HEK293 (cell line): Measurements from ENCODE around the gene GMCL1.

Experiments
- CTCF ChIA-PET: fragments of 350-600 bp; formaldehyde crosslinking; extraction: SDS; loops from one replicate; lab custom pipeline; 2021; ENCODE audit warnings: antibody characterized with exemption; lab: Yijun Ruan, JAX
- POLR2A ChIA-PET: fragments of 300-600 bp; formaldehyde crosslinking; extraction: SDS; loops from one replicate; lab custom pipeline; 2020; ENCODE audit warnings: antibody characterized with exemption, inconsistent platforms; lab: Yijun Ruan, JAX
- H3K27ac ChIP-seq: fragments of 200-500 bp; sonication (Bioruptor generic); 2 replicates; pipeline ENCODE4 v1.5.1; 2014; ENCODE audit warnings: low read depth, low read length, control low read depth, inconsistent platforms; ENCODE audit errors: extremely low read depth
- H3K36me3 ChIP-seq, 2 experiments: fragments of 200-500 bp in 1 of 2; sonication (Bioruptor generic) in 1 of 2; 1 replicate in 1 of 2; 2 replicates in 1 of 2; pipeline ENCODE4 v1.5.1; 2014 to 2017; ENCODE audit warnings: inconsistent platforms in 2 of 2, low read length in 2 of 2; ENCODE audit not compliant: control insufficient read depth in 2 of 2, insufficient read depth in 1 of 2
- H3K4me1 ChIP-seq: fragments of 200-500 bp; sonication (Bioruptor generic); 2 replicates; pipeline ENCODE4 v1.5.1; 2014; ENCODE audit warnings: mild to moderate bottlenecking, low read length, inconsistent platforms; ENCODE audit not compliant: control insufficient read depth, insufficient read depth
- H3K4me3 ChIP-seq: 2 replicates; pipeline ENCODE4 v1.5.1; 2011; ENCODE audit warnings: low read depth, mild to moderate bottlenecking, control low read depth, low read length, moderate library complexity
- H3K9me3 ChIP-seq: fragments of 200-500 bp; sonication (Bioruptor generic); 2 replicates; pipeline ENCODE4 v1.5.1; 2014; ENCODE audit warnings: low read depth, low read length, inconsistent platforms; ENCODE audit not compliant: control insufficient read depth, insufficient read depth
- EGR2 ChIP-seq: fragments of 450-650 bp; formaldehyde crosslinking; IDR thresholded peaks from 2 replicates; pipeline ENCODE4 v1.5.1; 2016; ENCODE audit warnings: low read depth, missing biosample characterization, missing genetic modification characterization
- FEZF1 ChIP-seq: fragments of 450-650 bp; formaldehyde crosslinking; IDR thresholded peaks from 2 replicates; pipeline ENCODE4 v1.5.1; 2016; ENCODE audit warnings: missing biosample characterization, missing genetic modification characterization
- GLIS2 ChIP-seq: fragments of 450-650 bp; formaldehyde crosslinking; IDR thresholded peaks from 2 replicates; pipeline ENCODE4 v1.5.1; 2016; ENCODE audit warnings: missing biosample characterization, missing genetic modification characterization
- HOXC10 ChIP-seq: sonication (generic); formaldehyde crosslinking; IDR thresholded peaks from 2 replicates; pipeline ENCODE4 v1.8.1; 2023; ENCODE audit warnings: mild to moderate bottlenecking, missing genetic modification reagents
- IKZF3 ChIP-seq: fragments of 450-650 bp; IDR thresholded peaks from 2 replicates; pipeline ENCODE4 v1.5.0; 2018; ENCODE audit warnings: missing biosample characterization, mild to moderate bottlenecking, missing genetic modification characterization, moderate library complexity
- PRDM1 ChIP-seq: fragments of 450-650 bp; formaldehyde crosslinking; IDR thresholded peaks from 2 replicates; pipeline ENCODE4; 2016; ENCODE audit warnings: missing biosample characterization, missing genetic modification characterization
- PRDM4 ChIP-seq: fragments of 450-650 bp; formaldehyde crosslinking; IDR thresholded peaks from 2 replicates; pipeline ENCODE4 v1.5.1; 2017; ENCODE audit warnings: missing biosample characterization, missing genetic modification characterization
- REPIN1 ChIP-seq: fragments of 450-650 bp; formaldehyde crosslinking; IDR thresholded peaks from 2 replicates; pipeline ENCODE4 v1.5.1; 2017; ENCODE audit warnings: missing biosample characterization, missing genetic modification characterization, low read depth
- SCRT1 ChIP-seq: fragments of 450-650 bp; formaldehyde crosslinking; IDR thresholded peaks from 2 replicates; pipeline ENCODE4 v1.5.1; 2016; ENCODE audit warnings: missing biosample characterization, missing genetic modification characterization, borderline replicate concordance
- TRIM28 ChIP-seq: IDR thresholded peaks from 2 replicates; pipeline ENCODE4 v1.6.1; 2011; ENCODE audit warnings: low read length, control low read depth, borderline replicate concordance
- ZBTB17 ChIP-seq: fragments of 450-650 bp; formaldehyde crosslinking; IDR thresholded peaks from 2 replicates; pipeline ENCODE4 v1.5.1; 2016; ENCODE audit warnings: missing biosample characterization, missing genetic modification characterization
- ZBTB21 ChIP-seq: fragments of 450-650 bp; formaldehyde crosslinking; IDR thresholded peaks from 2 replicates; pipeline ENCODE4 v1.5.1; 2017; ENCODE audit warnings: missing biosample characterization, missing genetic modification characterization
- ZBTB48 ChIP-seq: fragments of 450-650 bp; formaldehyde crosslinking; IDR thresholded peaks from 2 replicates; pipeline ENCODE4 v1.5.1; 2016; ENCODE audit warnings: missing biosample characterization, missing genetic modification characterization
- ZNF146 ChIP-seq: fragments of 450-650 bp; formaldehyde crosslinking; IDR thresholded peaks from 2 replicates; pipeline ENCODE4 v1.5.1; 2016; ENCODE audit warnings: missing biosample characterization, missing genetic modification characterization
- ZNF214 ChIP-seq: fragments of 450-650 bp; formaldehyde crosslinking; IDR thresholded peaks from 2 replicates; pipeline ENCODE4 v1.5.1; 2017; ENCODE audit warnings: missing biosample characterization, mild to moderate bottlenecking, missing genetic modification characterization, borderline replicate concordance
- ZNF302 ChIP-seq: fragments of 450-650 bp; formaldehyde crosslinking; IDR thresholded peaks from 2 replicates; pipeline ENCODE4 v1.5.1; 2016; ENCODE audit warnings: missing biosample characterization, missing genetic modification characterization, low read depth
- ZNF426 ChIP-seq: fragments of 450-650 bp; formaldehyde crosslinking; IDR thresholded peaks from 2 replicates; pipeline ENCODE4 v1.5.1; 2017; ENCODE audit warnings: missing biosample characterization, missing genetic modification characterization, mild to moderate bottlenecking, inconsistent platforms, moderate library complexity
- ZNF449 ChIP-seq: fragments of 450-650 bp; formaldehyde crosslinking; IDR thresholded peaks from 2 replicates; pipeline ENCODE4 v1.5.1; 2017; ENCODE audit warnings: missing biosample characterization, mild to moderate bottlenecking, missing genetic modification characterization, moderate library complexity
- ZNF501 ChIP-seq: fragments of 450-650 bp; formaldehyde crosslinking; IDR thresholded peaks from 2 replicates; pipeline ENCODE4 v1.5.1; 2016; ENCODE audit warnings: missing biosample characterization, missing genetic modification characterization
- ZNF521 ChIP-seq: fragments of 450-650 bp; formaldehyde crosslinking; IDR thresholded peaks from 2 replicates; pipeline ENCODE4 v1.5.1; 2017; ENCODE audit warnings: missing biosample characterization, mild to moderate bottlenecking, missing genetic modification characterization
- ZNF623 ChIP-seq: fragments of 450-650 bp; formaldehyde crosslinking; IDR thresholded peaks from 2 replicates; pipeline ENCODE4 v1.5.1; 2016; ENCODE audit warnings: missing biosample characterization, missing genetic modification characterization
- ZNF626 ChIP-seq: fragments of 450-650 bp; sonication (Bioruptor Pico); formaldehyde crosslinking; IDR thresholded peaks from 2 replicates; pipeline ENCODE4 v1.5.1; 2018; ENCODE audit warnings: missing biosample characterization, missing genetic modification characterization, inconsistent platforms
- ZNF629 ChIP-seq: fragments of 450-650 bp; formaldehyde crosslinking; IDR thresholded peaks from 2 replicates; pipeline ENCODE4 v1.5.1; 2017; ENCODE audit warnings: missing biosample characterization, missing genetic modification characterization
- ZNF654 ChIP-seq: fragments of 450-650 bp; formaldehyde crosslinking; IDR thresholded peaks from 2 replicates; pipeline ENCODE4 v1.5.1; 2016; ENCODE audit warnings: low read depth, missing biosample characterization, missing genetic modification characterization
- ZNF660 ChIP-seq: fragments of 450-650 bp; IDR thresholded peaks from 2 replicates; pipeline ENCODE4 v1.5.1; 2018; ENCODE audit warnings: missing biosample characterization, mild to moderate bottlenecking, missing genetic modification characterization
- ZNF701 ChIP-seq: fragments of 450-650 bp; formaldehyde crosslinking; IDR thresholded peaks from 2 replicates; pipeline ENCODE4 v1.5.1; 2016; ENCODE audit warnings: missing biosample characterization, missing genetic modification characterization
- ZNF707 ChIP-seq: fragments of 450-650 bp; formaldehyde crosslinking; IDR thresholded peaks from 2 replicates; pipeline ENCODE4 v1.5.1; 2016; ENCODE audit warnings: missing biosample characterization, missing genetic modification characterization
- ZNF76 ChIP-seq: fragments of 450-650 bp; formaldehyde crosslinking; IDR thresholded peaks from 2 replicates; pipeline ENCODE4; 2016; ENCODE audit warnings: low read depth, missing biosample characterization, missing genetic modification characterization, borderline replicate concordance
- ZNF768 ChIP-seq: fragments of 450-650 bp; formaldehyde crosslinking; IDR thresholded peaks from 2 replicates; pipeline ENCODE4 v1.5.1; 2018; ENCODE audit warnings: missing biosample characterization, mild to moderate bottlenecking, missing genetic modification characterization
- ZSCAN18 ChIP-seq: fragments of 450-650 bp; formaldehyde crosslinking; IDR thresholded peaks from 2 replicates; pipeline ENCODE4 v1.5.1; 2016; ENCODE audit warnings: missing biosample characterization, missing genetic modification characterization
- TF ChIP-seq, protein P1 (sequence below): fragments of 450-650 bp; formaldehyde crosslinking; IDR thresholded peaks from 2 replicates; pipeline ENCODE4 v1.5.1; 2016; ENCODE audit warnings: missing biosample characterization, missing genetic modification characterization

Gene GMCL1

GRCh38 chr2:69796174-69796573 is 33.3 kb upstream of the GMCL1 start:
- Histone ChIP-seq H3K4me3 (no peak overlapping the region), H3K4me1 (peaks cover 14% of the 10 kb centered on the region), H3K27ac (no peak overlapping the region), H3K36me3 (no peaks in the 10 kb centered on the region; a peak in 1 of 3 replicates), H3K9me3 (no peaks in the 10 kb centered on the region)
- no peak for TF ChIP-seq ZNF623
- no peak for TF ChIP-seq EGR2 (tag by site-specific recombination)
- TF ChIP-seq ZNF426 (tag by site-specific recombination): no peak
- no peak for TF ChIP-seq ZNF707
- no peak for TF ChIP-seq PRDM1 (tag by site-specific recombination)
- TF ChIP-seq ZNF146: no peak
- TF ChIP-seq, protein P1, sequence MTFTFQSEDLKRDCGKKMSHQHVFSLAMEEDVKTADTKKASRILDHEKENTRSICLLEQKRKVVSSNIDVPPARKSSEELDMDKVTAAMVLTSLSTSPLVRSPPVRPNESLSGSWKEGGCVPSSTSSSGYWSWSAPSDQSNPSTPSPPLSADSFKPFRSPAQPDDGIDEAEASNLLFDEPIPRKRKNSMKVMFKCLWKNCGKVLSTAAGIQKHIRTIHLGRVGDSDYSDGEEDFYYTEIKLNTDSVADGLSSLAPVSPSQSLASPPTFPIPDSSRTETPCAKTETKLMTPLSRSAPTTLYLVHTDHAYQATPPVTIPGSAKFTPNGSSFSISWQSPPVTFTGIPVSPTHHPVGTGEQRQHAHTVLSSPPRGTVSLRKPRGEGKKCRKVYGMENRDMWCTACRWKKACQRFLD (tag by site-specific recombination): no peak
- TF ChIP-seq ZNF660: no peak
- TF ChIP-seq ZBTB21 (tag by site-specific recombination): no peak
- TF ChIP-seq PRDM4 (tag by site-specific recombination): no peak
- no peak for TF ChIP-seq FEZF1 (tag by site-specific recombination)
- no peak for TF ChIP-seq REPIN1 (tag by site-specific recombination)
- no peak for TF ChIP-seq ZNF701 (tag by site-specific recombination)
- no peak for TF ChIP-seq ZBTB17 (tag by site-specific recombination)
- TF ChIP-seq ZNF629 (tag by site-specific recombination): no peak
- POLR2A ChIA-PET: no interaction called here
- CTCF ChIA-PET: interaction anchor here (1.1 to 2.0 kb wide), 3 partner anchors 21 to 116 kb away, joined by 3 to 10 read pairs (median 7); no protein-coding TSS in a partner anchor

- TF ChIP-seq ZNF768 (tag by site-specific recombination) (no peak), HOXC10 (CRISPR knock-in tag) (no peak), ZNF626 (tag by site-specific recombination) (no peak), ZNF654 (tag by site-specific recombination) (no peak), ZBTB48 (tag by site-specific recombination) (no peak), ZNF76 (tag by site-specific recombination) (no peak), ZNF521 (tag by site-specific recombination) (no peak), ZNF214 (tag by site-specific recombination) (no peak), ZNF302 (tag by site-specific recombination) (no peak), GLIS2 (tag by site-specific recombination) (no peak), IKZF3 (tag by site-specific recombination) (no peak), ZNF501 (tag by site-specific recombination) (no peak), SCRT1 (tag by site-specific recombination) (no peak), ZSCAN18 (tag by site-specific recombination) (no peak), TRIM28 (no peak), ZNF449 (no peak)
- Histone ChIP-seq H3K27ac (no peak overlapping the region), H3K4me3 (no peak overlapping the region), H3K36me3 (no peaks in the 10 kb centered on the region; a peak in 1 of 3 replicates), H3K9me3 (no peaks in the 10 kb centered on the region), H3K4me1 (peaks cover 12% of the 10 kb centered on the region)
- CTCF ChIA-PET: interaction anchor here (0.7 to 2.0 kb wide), 3 partner anchors 18 to 72 kb away, joined by 3 to 10 read pairs (median 7); no protein-coding TSS in a partner anchor
- POLR2A ChIA-PET: no interaction called here
These were observed 32.2 kb upstream of the GMCL1 start for GRCh38 chr2:69797235-69797634.
